ENCODE results near the gene MOBP.

Gene MOBP

DNA sequence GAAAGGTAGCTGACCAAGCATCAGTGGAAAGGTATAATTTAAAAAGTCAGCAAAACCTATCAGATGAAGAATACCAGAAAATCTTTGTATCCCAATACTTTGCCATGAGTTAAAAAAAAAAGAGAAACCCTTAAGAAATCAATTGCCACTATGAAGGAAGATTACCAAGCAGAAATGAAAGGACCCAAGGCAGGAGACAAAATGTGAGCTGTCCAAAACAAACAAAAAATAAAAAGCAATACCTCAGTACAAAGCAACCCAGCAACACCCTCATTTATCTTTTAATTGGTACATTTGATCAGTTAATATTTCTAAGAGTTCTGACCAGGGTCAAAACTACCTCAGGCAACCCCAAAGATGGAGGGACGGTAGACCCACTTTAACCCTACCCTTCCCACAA is 65.3 kb downstream of the MOBP start:
- ChIA-PET CTCF (no interaction called here), POLR2A (no interaction called here)
- no peak overlapping the region for H3K4me3 ChIP-seq (ENCODE audit: low read depth, low read length)
- H3K4me1 ChIP-seq (ENCODE audit: control insufficient read depth, insufficient read depth, low read length): no peaks in the 10 kb centered on the region
- no peaks in the 10 kb centered on the region for H3K9me3 ChIP-seq (ENCODE audit: control insufficient read depth, insufficient read depth, low read depth, low read length)
- no peaks in the 10 kb centered on the region for H3K36me3 ChIP-seq (ENCODE audit: control insufficient read depth in 2 of 2, insufficient read depth in 1 of 2, low read length in 2 of 2)
- TF ChIP-seq, protein P1, sequence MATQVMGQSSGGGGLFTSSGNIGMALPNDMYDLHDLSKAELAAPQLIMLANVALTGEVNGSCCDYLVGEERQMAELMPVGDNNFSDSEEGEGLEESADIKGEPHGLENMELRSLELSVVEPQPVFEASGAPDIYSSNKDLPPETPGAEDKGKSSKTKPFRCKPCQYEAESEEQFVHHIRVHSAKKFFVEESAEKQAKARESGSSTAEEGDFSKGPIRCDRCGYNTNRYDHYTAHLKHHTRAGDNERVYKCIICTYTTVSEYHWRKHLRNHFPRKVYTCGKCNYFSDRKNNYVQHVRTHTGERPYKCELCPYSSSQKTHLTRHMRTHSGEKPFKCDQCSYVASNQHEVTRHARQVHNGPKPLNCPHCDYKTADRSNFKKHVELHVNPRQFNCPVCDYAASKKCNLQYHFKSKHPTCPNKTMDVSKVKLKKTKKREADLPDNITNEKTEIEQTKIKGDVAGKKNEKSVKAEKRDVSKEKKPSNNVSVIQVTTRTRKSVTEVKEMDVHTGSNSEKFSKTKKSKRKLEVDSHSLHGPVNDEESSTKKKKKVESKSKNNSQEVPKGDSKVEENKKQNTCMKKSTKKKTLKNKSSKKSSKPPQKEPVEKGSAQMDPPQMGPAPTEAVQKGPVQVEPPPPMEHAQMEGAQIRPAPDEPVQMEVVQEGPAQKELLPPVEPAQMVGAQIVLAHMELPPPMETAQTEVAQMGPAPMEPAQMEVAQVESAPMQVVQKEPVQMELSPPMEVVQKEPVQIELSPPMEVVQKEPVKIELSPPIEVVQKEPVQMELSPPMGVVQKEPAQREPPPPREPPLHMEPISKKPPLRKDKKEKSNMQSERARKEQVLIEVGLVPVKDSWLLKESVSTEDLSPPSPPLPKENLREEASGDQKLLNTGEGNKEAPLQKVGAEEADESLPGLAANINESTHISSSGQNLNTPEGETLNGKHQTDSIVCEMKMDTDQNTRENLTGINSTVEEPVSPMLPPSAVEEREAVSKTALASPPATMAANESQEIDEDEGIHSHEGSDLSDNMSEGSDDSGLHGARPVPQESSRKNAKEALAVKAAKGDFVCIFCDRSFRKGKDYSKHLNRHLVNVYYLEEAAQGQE (tag by site-specific recombination; IDR thresholded peaks at IDR 0.05): peak; percentile 81
- no peak for TF ChIP-seq ZNF138 (tag by site-specific recombination; IDR thresholded peaks at IDR 0.05; ENCODE audit: borderline replicate concordance)
- H3K27ac ChIP-seq (ENCODE audit: extremely low read depth, low read depth, low read length): no peak overlapping the region

DNA sequence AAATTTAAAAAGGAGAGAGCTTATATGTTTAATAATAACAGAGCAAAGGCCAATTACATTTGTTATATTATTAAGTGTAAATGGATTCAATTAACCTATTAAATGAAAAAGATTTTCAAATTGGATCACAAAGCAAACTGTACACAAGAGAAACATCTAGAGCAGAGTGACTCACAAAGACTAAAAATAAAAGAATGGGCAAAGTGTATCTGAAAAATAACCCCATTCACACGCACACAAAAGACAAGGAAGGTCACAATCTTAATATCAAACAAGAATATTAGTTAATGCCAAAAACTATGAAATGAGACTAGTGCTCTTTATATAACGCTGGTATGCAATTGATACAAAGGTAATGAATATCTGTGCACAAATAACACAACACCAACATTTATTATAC is 65.7 kb downstream of the MOBP start:
- H3K36me3 ChIP-seq (ENCODE audit: control insufficient read depth in 2 of 2, insufficient read depth in 1 of 2, low read length in 2 of 2): no peaks in the 10 kb centered on the region
- POLR2A ChIA-PET: no interaction called here
- TF ChIP-seq ZNF548 (tag by site-specific recombination; IDR thresholded peaks at IDR 0.05) (no peak), ZNF169 (tag by site-specific recombination; IDR thresholded peaks at IDR 0.05) (no peak), ZNF521 (tag by site-specific recombination; IDR thresholded peaks at IDR 0.05) (no peak), TCF7L2 (IDR thresholded peaks at IDR 0.05; ENCODE audit: borderline replicate concordance, low read depth, low read length) (no peak)
- TF ChIP-seq, protein P2, sequence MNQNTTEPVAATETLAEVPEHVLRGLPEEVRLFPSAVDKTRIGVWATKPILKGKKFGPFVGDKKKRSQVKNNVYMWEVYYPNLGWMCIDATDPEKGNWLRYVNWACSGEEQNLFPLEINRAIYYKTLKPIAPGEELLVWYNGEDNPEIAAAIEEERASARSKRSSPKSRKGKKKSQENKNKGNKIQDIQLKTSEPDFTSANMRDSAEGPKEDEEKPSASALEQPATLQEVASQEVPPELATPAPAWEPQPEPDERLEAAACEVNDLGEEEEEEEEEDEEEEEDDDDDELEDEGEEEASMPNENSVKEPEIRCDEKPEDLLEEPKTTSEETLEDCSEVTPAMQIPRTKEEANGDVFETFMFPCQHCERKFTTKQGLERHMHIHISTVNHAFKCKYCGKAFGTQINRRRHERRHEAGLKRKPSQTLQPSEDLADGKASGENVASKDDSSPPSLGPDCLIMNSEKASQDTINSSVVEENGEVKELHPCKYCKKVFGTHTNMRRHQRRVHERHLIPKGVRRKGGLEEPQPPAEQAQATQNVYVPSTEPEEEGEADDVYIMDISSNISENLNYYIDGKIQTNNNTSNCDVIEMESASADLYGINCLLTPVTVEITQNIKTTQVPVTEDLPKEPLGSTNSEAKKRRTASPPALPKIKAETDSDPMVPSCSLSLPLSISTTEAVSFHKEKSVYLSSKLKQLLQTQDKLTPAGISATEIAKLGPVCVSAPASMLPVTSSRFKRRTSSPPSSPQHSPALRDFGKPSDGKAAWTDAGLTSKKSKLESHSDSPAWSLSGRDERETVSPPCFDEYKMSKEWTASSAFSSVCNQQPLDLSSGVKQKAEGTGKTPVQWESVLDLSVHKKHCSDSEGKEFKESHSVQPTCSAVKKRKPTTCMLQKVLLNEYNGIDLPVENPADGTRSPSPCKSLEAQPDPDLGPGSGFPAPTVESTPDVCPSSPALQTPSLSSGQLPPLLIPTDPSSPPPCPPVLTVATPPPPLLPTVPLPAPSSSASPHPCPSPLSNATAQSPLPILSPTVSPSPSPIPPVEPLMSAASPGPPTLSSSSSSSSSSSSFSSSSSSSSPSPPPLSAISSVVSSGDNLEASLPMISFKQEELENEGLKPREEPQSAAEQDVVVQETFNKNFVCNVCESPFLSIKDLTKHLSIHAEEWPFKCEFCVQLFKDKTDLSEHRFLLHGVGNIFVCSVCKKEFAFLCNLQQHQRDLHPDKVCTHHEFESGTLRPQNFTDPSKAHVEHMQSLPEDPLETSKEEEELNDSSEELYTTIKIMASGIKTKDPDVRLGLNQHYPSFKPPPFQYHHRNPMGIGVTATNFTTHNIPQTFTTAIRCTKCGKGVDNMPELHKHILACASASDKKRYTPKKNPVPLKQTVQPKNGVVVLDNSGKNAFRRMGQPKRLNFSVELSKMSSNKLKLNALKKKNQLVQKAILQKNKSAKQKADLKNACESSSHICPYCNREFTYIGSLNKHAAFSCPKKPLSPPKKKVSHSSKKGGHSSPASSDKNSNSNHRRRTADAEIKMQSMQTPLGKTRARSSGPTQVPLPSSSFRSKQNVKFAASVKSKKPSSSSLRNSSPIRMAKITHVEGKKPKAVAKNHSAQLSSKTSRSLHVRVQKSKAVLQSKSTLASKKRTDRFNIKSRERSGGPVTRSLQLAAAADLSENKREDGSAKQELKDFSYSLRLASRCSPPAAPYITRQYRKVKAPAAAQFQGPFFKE (tag by site-specific recombination; IDR thresholded peaks at IDR 0.05; ENCODE audit: borderline replicate concordance): no peak
- TF ChIP-seq, protein P3, sequence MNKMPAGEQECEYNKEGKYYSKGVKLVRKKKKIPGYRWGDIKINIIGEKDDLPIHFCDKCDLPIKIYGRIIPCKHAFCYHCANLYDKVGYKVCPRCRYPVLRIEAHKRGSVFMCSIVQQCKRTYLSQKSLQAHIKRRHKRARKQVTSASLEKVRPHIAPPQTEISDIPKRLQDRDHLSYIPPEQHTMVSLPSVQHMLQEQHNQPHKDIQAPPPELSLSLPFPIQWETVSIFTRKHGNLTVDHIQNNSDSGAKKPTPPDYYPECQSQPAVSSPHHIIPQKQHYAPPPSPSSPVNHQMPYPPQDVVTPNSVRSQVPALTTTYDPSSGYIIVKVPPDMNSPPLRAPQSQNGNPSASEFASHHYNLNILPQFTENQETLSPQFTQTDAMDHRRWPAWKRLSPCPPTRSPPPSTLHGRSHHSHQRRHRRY (tag by site-specific recombination; IDR thresholded peaks at IDR 0.05): no peak
- TF ChIP-seq, protein P4, sequence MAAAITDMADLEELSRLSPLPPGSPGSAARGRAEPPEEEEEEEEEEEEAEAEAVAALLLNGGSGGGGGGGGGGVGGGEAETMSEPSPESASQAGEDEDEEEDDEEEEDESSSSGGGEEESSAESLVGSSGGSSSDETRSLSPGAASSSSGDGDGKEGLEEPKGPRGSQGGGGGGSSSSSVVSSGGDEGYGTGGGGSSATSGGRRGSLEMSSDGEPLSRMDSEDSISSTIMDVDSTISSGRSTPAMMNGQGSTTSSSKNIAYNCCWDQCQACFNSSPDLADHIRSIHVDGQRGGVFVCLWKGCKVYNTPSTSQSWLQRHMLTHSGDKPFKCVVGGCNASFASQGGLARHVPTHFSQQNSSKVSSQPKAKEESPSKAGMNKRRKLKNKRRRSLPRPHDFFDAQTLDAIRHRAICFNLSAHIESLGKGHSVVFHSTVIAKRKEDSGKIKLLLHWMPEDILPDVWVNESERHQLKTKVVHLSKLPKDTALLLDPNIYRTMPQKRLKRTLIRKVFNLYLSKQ (tag by site-specific recombination; IDR thresholded peaks at IDR 0.05; ENCODE audit: borderline replicate concordance): no peak
- TF ChIP-seq, protein P5, sequence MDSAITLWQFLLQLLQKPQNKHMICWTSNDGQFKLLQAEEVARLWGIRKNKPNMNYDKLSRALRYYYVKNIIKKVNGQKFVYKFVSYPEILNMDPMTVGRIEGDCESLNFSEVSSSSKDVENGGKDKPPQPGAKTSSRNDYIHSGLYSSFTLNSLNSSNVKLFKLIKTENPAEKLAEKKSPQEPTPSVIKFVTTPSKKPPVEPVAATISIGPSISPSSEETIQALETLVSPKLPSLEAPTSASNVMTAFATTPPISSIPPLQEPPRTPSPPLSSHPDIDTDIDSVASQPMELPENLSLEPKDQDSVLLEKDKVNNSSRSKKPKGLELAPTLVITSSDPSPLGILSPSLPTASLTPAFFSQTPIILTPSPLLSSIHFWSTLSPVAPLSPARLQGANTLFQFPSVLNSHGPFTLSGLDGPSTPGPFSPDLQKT (IDR thresholded peaks at IDR 0.05; ENCODE audit: borderline replicate concordance, low read depth, low read length): no peak
- TF ChIP-seq, protein P6, sequence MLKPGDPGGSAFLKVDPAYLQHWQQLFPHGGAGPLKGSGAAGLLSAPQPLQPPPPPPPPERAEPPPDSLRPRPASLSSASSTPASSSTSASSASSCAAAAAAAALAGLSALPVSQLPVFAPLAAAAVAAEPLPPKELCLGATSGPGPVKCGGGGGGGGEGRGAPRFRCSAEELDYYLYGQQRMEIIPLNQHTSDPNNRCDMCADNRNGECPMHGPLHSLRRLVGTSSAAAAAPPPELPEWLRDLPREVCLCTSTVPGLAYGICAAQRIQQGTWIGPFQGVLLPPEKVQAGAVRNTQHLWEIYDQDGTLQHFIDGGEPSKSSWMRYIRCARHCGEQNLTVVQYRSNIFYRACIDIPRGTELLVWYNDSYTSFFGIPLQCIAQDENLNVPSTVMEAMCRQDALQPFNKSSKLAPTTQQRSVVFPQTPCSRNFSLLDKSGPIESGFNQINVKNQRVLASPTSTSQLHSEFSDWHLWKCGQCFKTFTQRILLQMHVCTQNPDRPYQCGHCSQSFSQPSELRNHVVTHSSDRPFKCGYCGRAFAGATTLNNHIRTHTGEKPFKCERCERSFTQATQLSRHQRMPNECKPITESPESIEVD (tag by site-specific recombination; IDR thresholded peaks at IDR 0.05): no peak
- CTCF ChIA-PET: no interaction called here
- H3K9me3 ChIP-seq (ENCODE audit: control insufficient read depth, insufficient read depth, low read depth, low read length): no peaks in the 10 kb centered on the region
- H3K4me1 ChIP-seq (ENCODE audit: control insufficient read depth, insufficient read depth, low read length): no peaks in the 10 kb centered on the region
- no peak overlapping the region for H3K27ac ChIP-seq (ENCODE audit: extremely low read depth, low read depth, low read length)
- no peak overlapping the region for H3K4me3 ChIP-seq (ENCODE audit: low read depth, low read length)

Data from HEK293 (cell line).